Measurements from ENCODE around the gene PRPF40B.
"Not testable (repeated sequence)": the region's sequence is repeated elsewhere in the genome, so short reads cannot be mapped to it uniquely, and the experiment has no call there.

PRPF40B gene

DNA sequence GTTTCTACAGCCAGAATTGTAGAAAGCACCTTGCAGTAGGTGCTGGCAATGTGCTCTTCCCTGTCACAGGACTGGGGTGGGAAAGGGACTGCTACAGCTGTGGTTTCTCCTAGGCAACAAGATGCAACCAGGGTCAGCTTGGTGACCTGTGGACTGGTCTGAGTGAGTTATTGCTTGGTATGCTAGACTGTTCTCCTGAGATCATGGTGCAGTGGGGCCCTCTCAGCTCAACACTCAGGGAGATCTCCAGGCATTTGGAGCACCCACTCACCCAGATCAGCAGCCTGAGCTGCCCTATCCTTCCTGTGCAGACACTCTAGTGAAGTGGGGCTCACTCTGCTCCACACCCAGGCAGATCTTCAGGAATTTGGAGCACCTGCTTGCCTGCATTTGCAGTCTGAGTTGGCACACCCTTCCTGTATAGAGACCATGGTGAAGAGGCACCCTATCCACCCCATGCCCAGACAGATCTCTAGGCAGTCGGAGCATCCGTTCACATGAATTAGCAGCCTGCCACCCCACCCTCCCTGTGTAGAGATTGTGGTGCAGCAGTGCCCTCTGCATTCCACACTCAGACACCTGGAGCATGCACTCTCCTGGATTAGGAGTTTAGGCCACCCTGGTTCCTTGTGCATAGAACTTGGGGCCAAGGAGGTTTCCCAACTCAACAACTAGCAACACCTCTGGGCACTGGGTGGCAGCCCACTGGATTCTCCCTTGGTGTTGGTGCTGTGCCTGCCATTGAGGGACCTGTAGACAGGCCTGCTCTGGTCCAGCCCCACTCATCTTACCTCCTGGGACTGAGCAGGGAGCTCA, 14.1 kb upstream of the PRPF40B start:
- DNase-seq (ENCODE audit: low spot score) = no peak

DNA sequence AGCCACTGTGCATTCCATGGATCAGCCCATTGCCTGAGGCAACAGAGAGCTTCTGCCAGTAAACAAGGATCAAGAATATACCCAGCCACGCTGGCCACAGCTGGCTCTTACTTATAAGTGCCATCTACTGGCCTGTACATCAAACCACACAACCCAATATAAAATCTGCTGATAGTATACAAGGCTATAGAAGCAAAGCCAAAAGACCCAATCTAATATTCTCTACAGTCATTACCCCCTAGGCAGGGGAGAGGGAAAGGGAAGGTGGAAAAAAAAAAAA, 13.5 kb upstream of the PRPF40B start:
- DNase-seq (ENCODE audit: low spot score) = no peak

DNA sequence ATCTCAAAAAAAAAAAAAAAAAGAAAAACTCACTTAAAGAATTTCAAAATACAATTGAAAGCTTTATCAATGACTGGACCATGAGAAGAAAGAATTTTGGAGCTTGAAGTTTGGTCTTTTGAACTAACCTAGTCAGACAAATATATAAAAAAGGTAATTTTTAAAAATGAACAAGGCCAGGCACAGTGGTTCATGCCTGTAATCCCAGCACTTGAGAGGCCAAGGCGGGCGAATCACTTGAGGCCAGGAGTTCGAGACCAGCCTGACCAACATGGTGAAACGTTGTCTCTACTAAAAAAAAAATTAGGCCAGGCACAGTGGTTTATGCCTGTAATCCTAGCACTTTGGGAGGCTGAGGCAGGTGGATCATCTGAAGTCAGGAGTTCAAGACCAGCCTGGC, 12.6 kb upstream of the PRPF40B start:
- not testable (repeated sequence) for DNase-seq (ENCODE audit: low spot score)

DNA sequence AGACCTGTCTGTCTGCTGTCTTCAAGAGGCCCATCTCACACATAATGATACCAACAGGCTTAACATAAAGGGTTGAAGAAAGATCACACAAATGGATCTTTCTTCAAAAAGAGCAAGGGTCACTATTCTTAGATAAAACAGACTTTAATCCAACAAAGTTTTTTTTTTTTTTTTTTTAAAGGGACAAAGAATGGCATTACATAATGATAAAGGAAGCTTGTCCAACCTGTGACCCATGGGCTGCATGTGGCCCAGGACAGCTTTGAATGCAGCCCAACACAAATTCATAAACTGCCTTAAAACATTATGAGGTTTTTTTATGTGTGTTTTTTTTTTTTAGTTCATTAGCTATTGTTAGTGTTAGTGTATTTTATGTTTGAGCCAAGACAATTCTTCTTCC, 11.2 kb upstream of the PRPF40B start:
- no peak for DNase-seq (ENCODE audit: low spot score)

- DNase-seq (ENCODE audit: low spot score) = no peak
Observed at GRCh38 chr12:49615725-49616124, 7.6 kb upstream of the PRPF40B start.

- no peak for DNase-seq (ENCODE audit: low spot score)
Observed at GRCh38 chr12:49616533-49617219, 6.7 kb upstream of the PRPF40B start.

- DNase-seq (ENCODE audit: low spot score) = no peak
Observed at GRCh38 chr12:49618576-49618975, 4.8 kb upstream of the PRPF40B start.

DNA sequence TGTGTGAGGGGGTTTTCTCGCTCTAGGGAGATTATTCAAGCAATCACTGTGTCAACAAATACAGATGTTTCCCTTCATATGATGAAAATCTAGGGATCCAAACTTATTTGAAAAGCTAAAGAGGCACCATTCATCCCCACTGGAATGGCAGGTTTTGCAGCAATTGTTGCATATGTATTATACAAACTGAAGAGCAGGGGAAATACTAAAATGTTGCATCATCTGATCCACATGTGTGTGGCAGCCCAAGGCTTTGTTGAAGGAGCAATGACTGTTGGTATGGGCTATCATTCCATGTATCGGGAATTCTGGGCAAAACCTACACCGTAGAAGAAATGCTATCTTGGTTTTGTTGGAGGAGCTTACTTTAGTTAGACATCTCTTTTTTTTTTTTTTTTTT, 4.1 kb upstream of the PRPF40B start:
- no peak for DNase-seq (ENCODE audit: low spot score)

- no peak for DNase-seq (ENCODE audit: low spot score)
Observed at GRCh38 chr12:49621651-49622500, 1.5 kb upstream of the PRPF40B start.

DNA sequence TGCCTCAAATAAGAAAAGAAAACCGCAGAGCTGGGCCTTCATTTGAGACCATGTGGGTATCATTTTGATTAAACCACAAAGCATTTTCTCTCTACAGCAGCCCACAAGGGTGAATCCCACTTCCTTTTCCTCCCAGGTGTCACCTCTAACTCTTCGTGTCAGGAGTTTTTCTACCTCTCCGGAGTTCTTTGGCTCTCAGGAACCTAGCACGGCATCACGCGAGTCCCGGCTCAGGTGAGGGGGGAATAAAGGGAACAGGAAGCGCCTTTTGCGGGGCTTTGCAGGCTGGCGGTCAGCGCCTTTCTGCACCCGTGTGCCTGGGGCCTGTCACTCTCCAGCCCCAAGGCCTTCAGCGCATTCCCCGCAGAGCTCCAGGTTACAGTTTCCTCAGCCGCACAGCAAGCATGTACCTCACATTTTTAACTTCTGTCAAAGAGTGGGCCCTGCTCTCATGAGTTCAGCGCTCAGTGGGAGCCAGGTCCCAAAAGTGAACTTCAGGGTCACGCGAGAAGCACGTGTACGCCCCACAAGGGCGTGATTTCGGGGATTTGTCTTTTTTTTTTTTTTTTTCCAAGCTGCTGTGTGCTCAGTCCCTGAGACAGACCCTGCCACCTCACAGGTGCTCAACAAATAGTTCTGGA, 740 bp upstream of the PRPF40B start:
- peak; percentile 54 for DNase-seq (ENCODE audit: low spot score)

GRCh38 chr12:49624921-49625577, 1.7 kb downstream of the PRPF40B start:
- DNase-seq (ENCODE audit: low spot score) = no peak

- DNase-seq (ENCODE audit: low spot score) = no peak
Observed at GRCh38 chr12:49626169-49626835, 2.9 kb downstream of the PRPF40B start.

GRCh38 chr12:49626836-49627235, 3.5 kb downstream of the PRPF40B start:
- DNase-seq (ENCODE audit: low spot score) = no peak

DNA sequence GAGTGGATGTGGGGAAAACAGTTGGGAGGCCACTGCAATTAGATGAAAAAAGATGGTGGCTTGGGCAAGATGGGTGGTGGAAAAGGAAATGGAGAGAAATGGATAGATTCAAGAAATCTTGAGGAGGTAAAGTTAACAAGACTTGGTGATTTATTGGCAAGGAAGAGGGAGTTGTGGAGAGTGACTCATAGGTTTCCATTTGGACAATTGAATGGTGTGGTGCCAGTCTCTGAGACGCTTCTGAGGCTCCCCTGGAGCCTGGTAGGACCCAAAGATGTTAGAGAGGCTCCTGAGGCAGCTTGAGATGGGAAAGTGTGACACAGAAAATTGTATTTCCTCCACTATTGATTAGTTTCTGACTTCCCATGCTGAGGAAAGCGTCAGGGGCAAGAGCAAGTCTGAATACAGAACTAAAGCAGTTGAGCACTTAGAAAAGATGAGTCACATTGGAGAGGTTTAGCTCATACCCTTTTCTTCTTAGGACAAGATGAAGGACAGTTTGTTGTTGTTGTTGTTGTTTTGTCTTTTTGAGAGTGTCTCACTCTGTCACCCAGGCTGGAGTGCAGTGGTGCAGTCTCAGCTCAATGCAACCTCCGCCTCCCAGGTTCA, 4.5 kb downstream of the PRPF40B start:
- no peak for DNase-seq (ENCODE audit: low spot score)

- DNase-seq (ENCODE audit: low spot score) = no peak
Observed at GRCh38 chr12:49631336-49631907, 8.1 kb downstream of the PRPF40B start.

DNA sequence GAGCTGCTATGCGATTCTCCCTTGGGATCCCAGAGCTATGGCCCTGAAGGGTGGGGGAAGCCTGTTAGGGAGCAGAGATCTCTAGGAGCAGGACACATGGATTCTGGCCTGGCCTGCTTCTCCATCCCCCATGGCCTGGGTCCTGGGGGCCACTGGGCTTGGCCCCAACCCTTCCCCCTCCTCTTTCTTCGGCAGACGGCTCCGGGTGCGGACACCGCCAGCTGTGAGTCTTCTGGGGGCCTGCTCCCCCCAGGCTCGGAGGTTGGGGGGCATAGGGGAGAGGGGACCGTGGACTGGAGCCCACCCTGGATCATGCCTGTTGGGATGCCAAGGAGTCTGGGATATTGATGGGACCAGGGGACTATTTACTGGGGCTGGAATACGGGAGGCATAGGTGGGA, 9.0 kb downstream of the PRPF40B start:
- no peak for DNase-seq (ENCODE audit: low spot score)

DNA sequence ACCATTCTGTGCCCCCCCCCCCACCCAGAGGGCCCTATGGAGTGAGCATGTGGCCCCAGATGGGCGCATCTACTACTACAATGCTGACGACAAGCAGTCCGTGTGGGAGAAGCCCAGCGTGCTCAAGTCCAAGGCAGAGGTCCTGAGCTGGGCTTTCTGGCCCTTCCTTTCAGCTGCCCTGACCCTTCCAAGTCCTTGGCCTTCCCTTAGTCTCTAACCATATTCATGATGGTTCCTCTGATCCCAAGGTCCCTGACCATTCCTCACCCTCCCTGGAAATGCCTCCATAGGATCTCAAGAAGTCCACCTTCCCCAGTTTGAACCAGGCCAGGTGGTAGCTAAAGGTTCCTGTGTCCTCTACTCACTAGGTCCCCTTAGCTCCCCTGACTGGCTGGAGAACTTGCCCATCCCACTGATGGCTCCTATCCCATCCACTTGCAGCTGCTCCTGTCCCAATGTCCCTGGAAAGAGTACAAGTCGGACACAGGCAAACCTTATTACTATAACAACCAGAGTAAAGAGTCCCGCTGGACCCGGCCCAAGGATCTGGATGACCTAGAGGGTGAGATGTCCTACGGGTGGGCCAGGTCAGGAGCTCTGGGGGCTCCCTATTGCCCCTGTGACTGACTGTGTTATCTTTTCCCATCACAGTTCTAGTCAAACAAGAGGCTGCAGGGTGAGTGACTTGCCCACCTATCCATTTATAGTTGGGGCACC, 9.8 kb downstream of the PRPF40B start:
- no peak for DNase-seq (ENCODE audit: low spot score)

- DNase-seq (ENCODE audit: low spot score) = no peak
Observed at GRCh38 chr12:49633703-49634345, 10.5 kb downstream of the PRPF40B start.

GRCh38 chr12:49635036-49635435, 11.7 kb downstream of the PRPF40B start:
- no peak for DNase-seq (ENCODE audit: low spot score)
